ENCODE data around the gene ISM2. TPM values are rescaled to one million over a fixed set of nuclear protein-coding genes. Genes with fewer than 3 reads are reported as not detected.

ISM2 gene
- total and polyA plus RNA-seq, 2 of the 8 experiments (the other 6 are each of a cell fraction or from before 2014, with no cell fraction given) = 0.52 to 0.79 TPM

DNA sequence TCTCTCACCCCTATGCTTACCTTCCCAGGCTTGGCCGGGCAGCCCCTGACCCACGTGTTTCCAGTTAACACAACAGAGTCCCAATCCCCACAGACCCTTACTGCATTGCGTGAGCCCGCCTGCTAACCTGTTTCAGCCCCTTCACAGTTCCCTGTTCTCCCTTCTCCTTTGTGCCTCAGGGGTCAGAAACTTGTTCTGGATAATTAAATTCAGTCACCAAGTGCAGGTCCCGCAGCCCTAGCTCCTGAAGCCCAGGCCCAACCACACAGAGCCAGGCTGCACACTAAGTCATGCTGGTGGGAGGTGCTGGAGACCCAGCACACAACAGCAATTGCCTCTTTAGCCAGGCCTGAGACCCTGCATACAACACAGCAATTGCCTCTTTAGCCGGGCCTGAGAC is 9.6 kb downstream of the ISM2 start:
- H3K56ac ChIP-seq (replicated peaks; ENCODE audit: insufficient read length, low read depth, low read length) = no peak overlapping the region
- H4K20me1 ChIP-seq (replicated peaks in 1 of 2; ENCODE audit: control insufficient read depth in 1 of 2, insufficient read depth in 2 of 2, low read length in 2 of 2) = no peaks in the 10 kb centered on the region
- H3K4ac ChIP-seq (replicated peaks; ENCODE audit: insufficient read length, low read depth, low read length) = no peak overlapping the region
- no peaks in the 10 kb centered on the region for H3K27me3 ChIP-seq (replicated peaks in 1 of 4; ENCODE audit: control insufficient read depth in 3 of 4, extremely low read depth in 1 of 4, insufficient read depth in 3 of 4, low read length in 3 of 4)
- no peaks in the 10 kb centered on the region for H3K79me1 ChIP-seq (ENCODE audit: low read depth, low read length)
- no peak overlapping the region for H3K14ac ChIP-seq (ENCODE audit: insufficient read length)
- H3K27ac ChIP-seq (ENCODE audit: low read depth, low read length) = no peak overlapping the region
- H3K9me3 ChIP-seq (ENCODE audit: insufficient read depth in 2 of 2, low read depth in 1 of 2, low read length in 1 of 2) = no peaks in the 10 kb centered on the region
- H3K9ac ChIP-seq (replicated peaks in 1 of 4; ENCODE audit: extremely low read depth in 1 of 4, low read depth in 3 of 4, low read length in 3 of 4) = no peak overlapping the region
- ChIA-PET POLR2A (ENCODE audit: partially characterized antibody) (interaction anchor here (0.9 kb wide), 2 partner anchors 11 to 31 kb away, joined by 3 read pairs; no protein-coding TSS in a partner anchor), CTCF (ENCODE audit: partially characterized antibody) (interaction anchor here (0.9 to 3.1 kb wide), 3 partner anchors 10 to 192 kb away, joined by 3 to 14 read pairs (median 3); no protein-coding TSS in a partner anchor)
- no peak overlapping the region for H2BK120ac ChIP-seq (replicated peaks; ENCODE audit: low read depth, low read length)
- 84% methylated on average over 6 of the region's 6 CpGs; no CpG with 5 or more reads in 1 of the 2 experiments for WGBS, 2 experiments (ENCODE audit: extremely low coverage in 1 of 2, insufficient coverage in 1 of 2, insufficient read length in 1 of 2, insufficient replicate concordance in 2 of 2, low coverage in 1 of 2, low lambda C conversion rate in 2 of 2, missing lambda C conversion rate in 1 of 2)
- DNase-seq (ENCODE audit: low read depth in 1 of 2, low spot score in 2 of 2) (no peak), FAIRE-seq (no peak)
- H2BK15ac ChIP-seq (ENCODE audit: low read length) = no peak overlapping the region
- H3K79me2 ChIP-seq (ENCODE audit: control insufficient read depth in 1 of 2, insufficient read depth in 2 of 2, low read length in 2 of 2) = no peaks in the 10 kb centered on the region
- H3K4me3 ChIP-seq (ENCODE audit: extremely low read depth in 1 of 4, insufficient read depth in 2 of 4, low read depth in 3 of 4, low read length in 4 of 4) = no peak overlapping the region
- no peak overlapping the region; the same call in 1 of the 2 replicates for H4K8ac ChIP-seq (ENCODE audit: extremely low read depth, insufficient read depth, low read length)
- TF ChIP-seq, protein P1, sequence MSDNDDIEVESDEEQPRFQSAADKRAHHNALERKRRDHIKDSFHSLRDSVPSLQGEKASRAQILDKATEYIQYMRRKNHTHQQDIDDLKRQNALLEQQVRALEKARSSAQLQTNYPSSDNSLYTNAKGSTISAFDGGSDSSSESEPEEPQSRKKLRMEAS (IDR thresholded peaks at IDR 0.05) = no peak
- TF ChIP-seq GTF2F1 (IDR thresholded peaks at IDR 0.05; ENCODE audit: borderline replicate concordance, low read depth, low read length) (no peak), CBX5 (IDR thresholded peaks at IDR 0.05; ENCODE audit: low read depth, low read length) (no peak), NANOG (IDR thresholded peaks at IDR 0.05; ENCODE audit: insufficient read depth, low read depth, low read length, poor library complexity, severe bottlenecking) (no peak), POLR2A (IDR thresholded peaks at IDR 0.05; ENCODE audit: control extremely low read depth in 1 of 2, low read depth in 2 of 2, low read length in 2 of 2) (no peak), ASH2L (IDR thresholded peaks at IDR 0.05; ENCODE audit: low read length) (no peak), JUN (IDR thresholded peaks at IDR 0.05; ENCODE audit: low read depth, low read length) (no peak), CTBP2 (IDR thresholded peaks at IDR 0.05; ENCODE audit: borderline replicate concordance, insufficient read depth, insufficient read length, low read length) (no peak), SUZ12 (IDR thresholded peaks at IDR 0.05; ENCODE audit: low read length) (no peak), CBX8 (IDR thresholded peaks at IDR 0.05; ENCODE audit: borderline replicate concordance, low read depth, low read length) (no peak), BCL11A (IDR thresholded peaks at IDR 0.05; ENCODE audit: low read depth in 2 of 2, low read length in 2 of 2) (no peak), TBP (IDR thresholded peaks at IDR 0.05; ENCODE audit: low read depth, low read length) (no peak), TEAD4 (IDR thresholded peaks at IDR 0.05; ENCODE audit: low read depth, low read length) (no peak), CEBPB (IDR thresholded peaks at IDR 0.05; ENCODE audit: low read depth, low read length) (no peak), YY1 (IDR thresholded peaks at IDR 0.05; ENCODE audit: low read depth, low read length) (no peak)
- H3K23ac ChIP-seq (ENCODE audit: insufficient read length) = no peak overlapping the region
- no peak overlapping the region for H2BK5ac ChIP-seq (ENCODE audit: low read depth, low read length)
- no peak overlapping the region for H2AK5ac ChIP-seq (ENCODE audit: low read depth, low read length)
- H2BK12ac ChIP-seq (ENCODE audit: low read depth, low read length) = no peak overlapping the region
- H2AFZ ChIP-seq (ENCODE audit: low read length) = no peak overlapping the region
- no peak overlapping the region for H2BK20ac ChIP-seq (ENCODE audit: low read length)
- no peaks in the 10 kb centered on the region; a peak in 1 of 7 replicates for H3K4me1 ChIP-seq (replicated peaks in 1 of 4; ENCODE audit: control insufficient read depth in 3 of 4, insufficient read depth in 4 of 4, low read length in 3 of 4)
- no peak overlapping the region for H4K5ac ChIP-seq (ENCODE audit: insufficient read length, low read depth, low read length)
- no peaks in the 10 kb centered on the region for H3K23me2 ChIP-seq (ENCODE audit: low read depth, low read length)
- H3K18ac ChIP-seq (ENCODE audit: extremely low read depth, low read length) = no peak overlapping the region
- no peak overlapping the region for H3K4me2 ChIP-seq (ENCODE audit: insufficient read depth in 1 of 2, low read depth in 2 of 2, low read length in 2 of 2)
- no peaks in the 10 kb centered on the region; a peak in 1 of 8 replicates for H3K36me3 ChIP-seq (ENCODE audit: control insufficient read depth in 2 of 4, insufficient read depth in 4 of 4, low read length in 3 of 4)
- H4K91ac ChIP-seq (replicated peaks; ENCODE audit: insufficient read length, low read length) = no peak overlapping the region

Measured in H1 (cell line).